Measurements from ENCODE around the gene RBM33. TPM values are rescaled to one million over a fixed set of nuclear protein-coding genes. Genes with fewer than 3 reads are reported as not detected.

RBM33 gene
- total and polyA plus RNA-seq, 2 of the 13 experiments (the other 11 are each of a cell fraction or from before 2014, with no cell fraction given), result 12.4 to 28.9 TPM

DNA sequence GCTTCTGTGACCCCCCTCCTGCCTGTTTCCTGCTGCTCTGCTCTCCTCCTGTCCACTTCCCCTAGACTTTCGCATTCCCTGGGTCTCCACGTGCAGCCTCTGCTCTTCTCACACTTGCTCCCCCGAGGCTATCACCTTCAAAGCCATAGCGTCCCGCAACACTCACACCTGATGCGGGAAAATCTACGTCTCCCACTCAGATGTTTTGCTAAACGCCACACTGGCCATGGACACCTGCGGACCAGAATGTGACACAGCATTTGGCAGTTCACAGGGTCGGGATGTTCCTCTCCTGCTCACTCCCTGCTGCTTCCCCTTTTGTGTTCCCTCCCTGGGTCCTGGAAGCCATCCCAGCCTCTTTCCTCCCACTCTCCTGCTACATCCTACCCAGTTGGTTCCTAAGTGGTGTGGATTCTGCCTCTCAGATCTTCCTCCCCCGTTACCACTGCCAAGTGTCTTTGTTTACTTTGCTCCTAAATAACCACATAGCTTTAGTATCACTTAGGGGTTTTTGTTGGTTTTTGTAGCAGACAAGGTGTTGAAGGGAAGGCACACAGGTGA, 33.7 kb upstream of the RBM33 start:
- CTCF ChIA-PET (ENCODE audit: low intra/inter-chr PET ratio, low total read pairs), result no interaction called here

DNA sequence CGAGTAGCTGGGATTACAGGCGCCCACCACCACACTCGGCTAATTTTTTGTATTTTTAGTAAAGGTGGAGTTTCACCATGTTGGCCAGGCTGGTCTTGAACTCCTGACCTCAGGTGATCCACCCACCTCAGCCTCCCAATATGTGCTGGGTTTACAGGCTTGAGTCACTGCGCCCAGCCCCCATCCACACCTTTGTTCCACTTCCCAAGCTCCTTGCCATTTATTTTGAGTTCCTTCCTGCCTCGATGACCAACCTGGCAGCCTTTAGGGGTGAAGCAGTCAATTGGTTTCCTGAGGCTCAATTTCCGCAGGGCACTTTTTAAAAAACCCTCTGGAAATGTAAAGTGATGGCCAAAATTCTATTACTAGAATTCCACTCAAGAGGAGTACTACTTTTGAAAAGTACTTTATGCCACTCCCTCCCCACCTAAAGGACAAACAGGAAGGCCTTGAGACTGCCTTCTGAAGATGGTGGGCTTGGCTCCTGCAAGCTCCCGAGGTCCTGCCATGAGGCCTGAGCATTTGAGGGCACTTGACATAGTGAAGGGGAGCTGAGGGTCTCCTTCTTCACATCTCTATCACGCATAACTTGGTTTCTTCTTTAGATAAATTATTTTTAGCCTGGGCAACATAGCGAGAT, 32.5 kb upstream of the RBM33 start:
- intact Hi-C loops (cut with micrococcal nuclease; ENCODE audit: unreplicated experiment), result no loop called here
- H3K36me3 ChIP-seq (replicated peaks in 1 of 2; ENCODE audit: control insufficient read depth in 1 of 2, insufficient read depth in 2 of 2, low read length in 2 of 2), result no peaks in the 10 kb centered on the region
- WGBS (ENCODE audit: low lambda C conversion rate), result 94% methylated on average over 9 of the region's 9 CpGs
- H3K4me1 ChIP-seq (ENCODE audit: insufficient read depth, low read length), result peaks cover 21% of the 10 kb centered on the region
- H3K4me2 ChIP-seq (ENCODE audit: low read depth, low read length), result no peak overlapping the region
- H3K79me2 ChIP-seq (ENCODE audit: insufficient read depth, low read length), result no peaks in the 10 kb centered on the region
- no peaks in the 10 kb centered on the region for H3K27me3 ChIP-seq (ENCODE audit: control insufficient read depth in 1 of 2, insufficient read depth in 2 of 2, low read length in 2 of 2)
- no peak for DNase-seq (ENCODE audit: low spot score)
- ChIA-PET POLR2A (no interaction called here), CTCF (ENCODE audit: low intra/inter-chr PET ratio, low total read pairs) (no interaction called here)
- H3K4me3 ChIP-seq (replicated peaks in 1 of 3; ENCODE audit: insufficient read depth in 1 of 3, low read depth in 2 of 3, low read length in 3 of 3), result no peak overlapping the region
- in situ Hi-C loops (cut with HindIII; ENCODE audit: extremely low pct_ligation_motif_present, low pct_unique_long_range_greater_than_20kb), result no loop called here
- no TSS peak for BruUV-seq (replicated peaks)
- no peak for ATAC-seq
- H3K9ac ChIP-seq (ENCODE audit: insufficient read depth, low read depth, low read length), result no peak overlapping the region
- H3K27ac ChIP-seq (ENCODE audit: extremely low read length, insufficient read depth, low read length), result no peak overlapping the region
- H3K9me3 ChIP-seq (ENCODE audit: low read length), result no peaks in the 10 kb centered on the region
- no peak for FAIRE-seq
- no peak overlapping the region for H2AFZ ChIP-seq (ENCODE audit: low read length)
- H4K20me1 ChIP-seq (ENCODE audit: insufficient read depth, low read length), result no peaks in the 10 kb centered on the region
- TF ChIP-seq MXI1 (IDR thresholded peaks at IDR 0.05; ENCODE audit: borderline replicate concordance, low read depth, low read length) (no peak), MIER2 (CRISPR knock-in tag; IDR thresholded peaks at IDR 0.05) (no peak), IRX3 (CRISPR knock-in tag; IDR thresholded peaks at IDR 0.05; ENCODE audit: borderline replicate concordance, low read depth) (no peak), BRD4 (CRISPR knock-in tag; IDR thresholded peaks at IDR 0.05) (no peak), ATF1 (CRISPR knock-in tag; IDR thresholded peaks at IDR 0.05) (no peak), MBNL3 (CRISPR knock-in tag; conservative IDR thresholded peaks at IDR 0.05) (no peak)
- TF ChIP-seq, protein P1, sequence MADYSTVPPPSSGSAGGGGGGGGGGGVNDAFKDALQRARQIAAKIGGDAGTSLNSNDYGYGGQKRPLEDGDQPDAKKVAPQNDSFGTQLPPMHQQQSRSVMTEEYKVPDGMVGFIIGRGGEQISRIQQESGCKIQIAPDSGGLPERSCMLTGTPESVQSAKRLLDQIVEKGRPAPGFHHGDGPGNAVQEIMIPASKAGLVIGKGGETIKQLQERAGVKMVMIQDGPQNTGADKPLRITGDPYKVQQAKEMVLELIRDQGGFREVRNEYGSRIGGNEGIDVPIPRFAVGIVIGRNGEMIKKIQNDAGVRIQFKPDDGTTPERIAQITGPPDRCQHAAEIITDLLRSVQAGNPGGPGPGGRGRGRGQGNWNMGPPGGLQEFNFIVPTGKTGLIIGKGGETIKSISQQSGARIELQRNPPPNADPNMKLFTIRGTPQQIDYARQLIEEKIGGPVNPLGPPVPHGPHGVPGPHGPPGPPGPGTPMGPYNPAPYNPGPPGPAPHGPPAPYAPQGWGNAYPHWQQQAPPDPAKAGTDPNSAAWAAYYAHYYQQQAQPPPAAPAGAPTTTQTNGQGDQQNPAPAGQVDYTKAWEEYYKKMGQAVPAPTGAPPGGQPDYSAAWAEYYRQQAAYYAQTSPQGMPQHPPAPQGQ (CRISPR knock-in tag; IDR thresholded peaks at IDR 0.05; ENCODE audit: borderline replicate concordance), result no peak
- TF ChIP-seq, protein P2, sequence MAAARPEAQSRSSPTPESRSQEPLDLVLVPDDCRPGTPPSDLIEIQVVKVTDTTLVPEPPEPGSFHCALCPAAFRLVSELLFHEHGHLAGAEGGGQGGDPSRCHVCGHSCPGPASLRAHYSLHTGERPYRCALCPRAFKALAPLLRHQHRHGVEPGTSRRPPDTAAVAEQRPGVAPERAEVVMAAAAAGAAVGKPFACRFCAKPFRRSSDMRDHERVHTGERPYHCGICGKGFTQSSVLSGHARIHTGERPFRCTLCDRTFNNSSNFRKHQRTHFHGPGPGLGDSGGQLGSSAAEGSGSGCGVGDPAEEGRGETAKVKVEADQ (CRISPR knock-in tag; IDR thresholded peaks at IDR 0.05; ENCODE audit: borderline replicate concordance), result no peak

More for the DNA sequence above, 33.7 kb upstream of the RBM33 start:
- H3K79me2 ChIP-seq (ENCODE audit: insufficient read depth, low read length), result no peaks in the 10 kb centered on the region
- no peak overlapping the region for H2AFZ ChIP-seq (ENCODE audit: low read length)
- intact Hi-C loops (cut with micrococcal nuclease; ENCODE audit: unreplicated experiment) (no loop called here), in situ Hi-C loops (cut with HindIII; ENCODE audit: extremely low pct_ligation_motif_present, low pct_unique_long_range_greater_than_20kb) (no loop called here)
- H3K27ac ChIP-seq (ENCODE audit: extremely low read length, insufficient read depth, low read length), result no peak overlapping the region
- H3K4me1 ChIP-seq (ENCODE audit: insufficient read depth, low read length), result peaks cover 21% of the 10 kb centered on the region
- H3K27me3 ChIP-seq (ENCODE audit: control insufficient read depth in 1 of 2, insufficient read depth in 2 of 2, low read length in 2 of 2), result no peaks in the 10 kb centered on the region
- ATAC-seq (no peak), FAIRE-seq (no peak), DNase-seq (ENCODE audit: low spot score) (no peak)
- no peaks in the 10 kb centered on the region for H3K36me3 ChIP-seq (replicated peaks in 1 of 2; ENCODE audit: control insufficient read depth in 1 of 2, insufficient read depth in 2 of 2, low read length in 2 of 2)
- no peak for TF ChIP-seq PCBP1 (IDR thresholded peaks at IDR 0.05; ENCODE audit: borderline replicate concordance, low read depth, low read length)
- no peak for TF ChIP-seq ZNF670 (CRISPR knock-in tag; IDR thresholded peaks at IDR 0.05; ENCODE audit: borderline replicate concordance)
- TF ChIP-seq ZNF225 (CRISPR knock-in tag; IDR thresholded peaks at IDR 0.05), result no peak
- no peak for TF ChIP-seq ZNF589 (CRISPR knock-in tag; conservative IDR thresholded peaks at IDR 0.05)
- TF ChIP-seq ZNF556 (CRISPR knock-in tag; IDR thresholded peaks at IDR 0.05; ENCODE audit: borderline replicate concordance), result no peak
- no peak for TF ChIP-seq ATAD3A (CRISPR knock-in tag; IDR thresholded peaks at IDR 0.05)
- no peak for TF ChIP-seq SIX1 (CRISPR knock-in tag; IDR thresholded peaks at IDR 0.05; ENCODE audit: borderline replicate concordance)
- TF ChIP-seq, protein P3, sequence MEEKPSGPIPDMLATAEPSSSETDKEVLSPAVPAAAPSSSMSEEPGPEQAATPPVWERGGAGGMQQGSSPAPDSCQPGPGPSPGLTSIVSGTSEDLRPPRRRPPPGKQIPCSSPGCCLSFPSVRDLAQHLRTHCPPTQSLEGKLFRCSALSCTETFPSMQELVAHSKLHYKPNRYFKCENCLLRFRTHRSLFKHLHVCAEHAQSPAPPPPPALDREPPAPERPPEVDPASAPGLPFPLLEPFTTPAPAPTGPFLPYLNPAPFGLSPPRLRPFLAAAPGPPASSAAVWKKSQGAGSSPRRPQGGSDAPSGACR (CRISPR knock-in tag; IDR thresholded peaks at IDR 0.05), result no peak
- TF ChIP-seq RELA (CRISPR knock-in tag; IDR thresholded peaks at IDR 0.05), result no peak
- no peak for TF ChIP-seq ZFP37 (CRISPR knock-in tag; IDR thresholded peaks at IDR 0.05; ENCODE audit: borderline replicate concordance)
- POLR2A ChIA-PET, result interaction anchor here (1.0 kb wide), 1 partner anchor 8 kb away, joined by 4 read pairs; no protein-coding TSS in a partner anchor
- H3K9ac ChIP-seq (ENCODE audit: insufficient read depth, low read depth, low read length), result no peak overlapping the region
- H4K20me1 ChIP-seq (ENCODE audit: insufficient read depth, low read length), result no peaks in the 10 kb centered on the region
- 81% methylated on average over 11 of the region's 11 CpGs for WGBS (ENCODE audit: low lambda C conversion rate)
- BruUV-seq (replicated peaks), result no TSS peak
- no peaks in the 10 kb centered on the region for H3K9me3 ChIP-seq (ENCODE audit: low read length)
- H3K4me2 ChIP-seq (ENCODE audit: low read depth, low read length), result no peak overlapping the region
- no peak overlapping the region for H3K4me3 ChIP-seq (replicated peaks in 1 of 3; ENCODE audit: insufficient read depth in 1 of 3, low read depth in 2 of 3, low read length in 3 of 3)
